A673 (cell line): ENCODE measurements around the gene ENTPD2. TPM values are rescaled to one million over a fixed set of nuclear protein-coding genes. Genes with fewer than 3 reads are reported as not detected.
"Not testable (repeated sequence)": the region's sequence is repeated elsewhere in the genome, so short reads cannot be mapped to it uniquely, and the experiment has no call there.

ENCODE experiments used
- BruUV-seq: library from RNA; stranded (reverse); fragments of 400-500 nt; replicated peaks from 2 replicates; lab custom pipeline; 2021; lab: Mats Ljungman, UMichigan
- CTCF ChIA-PET: fragments of 300-600 bp; sonication (Branson Sonifier 250); formaldehyde crosslinking; loops from one replicate; lab custom pipeline; 2022; ENCODE audit warnings: antibody characterized with exemption; lab: Charles Lee
- POLR2A ChIA-PET: fragments of 300-600 bp; sonication (Branson Sonifier 250); formaldehyde crosslinking; loops from one replicate; lab custom pipeline; 2022; ENCODE audit warnings: antibody characterized with exemption; ENCODE audit not compliant: low non-redundant PET; lab: Charles Lee
- DNase-seq: peaks from one replicate; pipeline ENCODE4 v3.0.0-alpha.2; 2015; ENCODE audit warnings: low spot score
- H3K27ac ChIP-seq: fragments of 200-600 bp; sonication (generic); 2 replicates; pipeline ENCODE4 v1.5.1; 2016; ENCODE audit warnings: mixed run types, low read depth, mild to moderate bottlenecking, mixed read lengths, antibody characterized with exemption, low read length; ENCODE audit not compliant: poor library complexity, severe bottlenecking
- H3K27me3 ChIP-seq: fragments of 200-600 bp; sonication (generic); replicated peaks from 2 replicates; pipeline ENCODE4 v1.6.1; 2017; ENCODE audit warnings: mixed run types, low read depth, mild to moderate bottlenecking, mixed read lengths, antibody characterized with exemption, low read length; ENCODE audit not compliant: insufficient read depth, poor library complexity
- H3K36me3 ChIP-seq: fragments of 200-600 bp; sonication (generic); 2 replicates; pipeline ENCODE4 v1.6.1; 2016; ENCODE audit warnings: mixed run types, mild to moderate bottlenecking, mixed read lengths, antibody characterized with exemption, low read length; ENCODE audit not compliant: insufficient read depth, poor library complexity, severe bottlenecking
- H3K4me1 ChIP-seq: fragments of 200-600 bp; sonication (generic); 2 replicates; pipeline ENCODE4 v1.6.1; 2017; ENCODE audit warnings: mixed run types, mild to moderate bottlenecking, mixed read lengths, antibody characterized with exemption, low read length; ENCODE audit not compliant: insufficient read depth, poor library complexity, severe bottlenecking
- H3K4me3 ChIP-seq: fragments of 200-600 bp; sonication (generic); 2 replicates; pipeline ENCODE4 v1.5.1; 2016; ENCODE audit warnings: low read depth, mixed run types, mild to moderate bottlenecking, mixed read lengths, low read length; ENCODE audit not compliant: poor library complexity, severe bottlenecking
- H3K9me3 ChIP-seq: fragments of 200-600 bp; sonication (generic); 2 replicates; pipeline ENCODE4 v1.6.1; 2016; ENCODE audit warnings: mixed run types, low read depth, mild to moderate bottlenecking, mixed read lengths, antibody characterized with exemption, low read length; ENCODE audit not compliant: poor library complexity, severe bottlenecking
- CTCF ChIP-seq: fragments of 300-800, 200-600 bp; sonication (generic); conservative IDR thresholded peaks from 2 replicates; pipeline ENCODE4 v1.5.1; 2017; ENCODE audit warnings: low read depth, mild to moderate bottlenecking, antibody characterized with exemption, low read length, moderate library complexity, mixed read lengths
- EZH2 ChIP-seq: fragments of 200-600 bp; sonication (generic); IDR thresholded peaks from 2 replicates; pipeline ENCODE4 v1.6.1; 2017; ENCODE audit warnings: borderline replicate concordance, low read depth, mild to moderate bottlenecking, mixed read lengths, antibody characterized with exemption, low read length; ENCODE audit not compliant: poor library complexity, severe bottlenecking
- intact Hi-C: fragments of 100-400 bp; cut with micrococcal nuclease; formaldehyde crosslinking; loops from one replicate; pipeline ENCODE4 v1.10.0; 2022; ENCODE audit not compliant: unreplicated experiment
- total RNA-seq: library from RNA; stranded (reverse); gene quantifications from 2 replicates; pipeline ENCODE4 v1.2.3, GENCODE V29; 2021

ENTPD2 gene
- total RNA-seq, 1 experiment from 2014 or later, result not detected

- TF ChIP-seq CTCF, result peak; percentile 36
- DNase-seq, POLR2A ChIA-PET, H3K4me1 ChIP-seq, CTCF ChIA-PET, H3K27ac ChIP-seq, H3K9me3 ChIP-seq, H3K4me3 ChIP-seq, H3K36me3 ChIP-seq, H3K27me3 ChIP-seq, BruUV-seq, intact Hi-C loops: not testable (repeated sequence)
Observed at GRCh38 chr9:137004285-137004684, 49.6 kb downstream of the ENTPD2 start.

DNA sequence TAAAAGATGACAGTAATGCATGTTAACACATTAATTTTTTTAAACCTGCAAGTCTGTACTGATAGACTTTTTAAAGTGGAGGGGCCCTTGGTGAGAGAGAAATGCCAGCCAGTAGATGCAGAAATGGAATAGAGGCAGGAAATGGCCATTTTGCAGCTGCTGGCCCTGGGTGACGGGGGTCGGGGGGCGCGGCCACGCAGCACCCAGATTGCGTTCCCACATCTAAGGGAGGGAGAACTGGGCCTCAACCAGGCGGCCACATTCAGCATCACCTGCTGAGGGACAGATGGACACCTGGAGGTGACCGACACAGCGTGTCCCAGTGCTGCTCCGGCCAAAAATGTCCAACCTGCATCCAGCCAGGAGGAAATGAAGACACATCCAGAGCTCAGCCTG, 51.2 kb downstream of the ENTPD2 start:
- intact Hi-C loops, result no loop called here
- ChIA-PET POLR2A (no interaction called here), CTCF (interaction anchor here (1.2 kb wide), 1 partner anchor 33 kb away, joined by 3 read pairs; no protein-coding TSS in a partner anchor)
- TF ChIP-seq EZH2 (no peak), CTCF (no peak)
- Histone ChIP-seq H3K27me3 (no peaks in the 10 kb centered on the region), H3K36me3 (no peaks in the 10 kb centered on the region), H3K9me3 (no peaks in the 10 kb centered on the region), H3K4me3 (no peak overlapping the region), H3K27ac (no peak overlapping the region), H3K4me1 (no peaks in the 10 kb centered on the region)
- no TSS peak for BruUV-seq
- DNase-seq, result no peak

GRCh38 chr9:137001857-137002645, 51.8 kb downstream of the ENTPD2 start:
- ChIA-PET POLR2A (no interaction called here), CTCF (interaction anchor here (1.2 kb wide), 1 partner anchor 34 kb away, joined by 3 read pairs; no protein-coding TSS in a partner anchor)

More at GRCh38 chr9:137001857-137002645, 51.8 kb downstream of the ENTPD2 start:
- Histone ChIP-seq H3K27ac (no peak overlapping the region), H3K4me1 (no peaks in the 10 kb centered on the region), H3K36me3 (no peaks in the 10 kb centered on the region), H3K27me3 (no peaks in the 10 kb centered on the region), H3K9me3 (no peaks in the 10 kb centered on the region), H3K4me3 (no peak overlapping the region)
- no peak for TF ChIP-seq EZH2
- no peak for TF ChIP-seq CTCF
- DNase-seq, result no peak
- intact Hi-C loops, result no loop called here
- no TSS peak for BruUV-seq
